HL-60 (cell line): ENCODE measurements around the gene INVS.

Source experiments
- CTCF ChIP-seq: IDR thresholded peaks from one replicate; pipeline ENCODE4 v1.5.1; 2011; ENCODE audit warnings: low read length, control low read depth, inconsistent platforms; ENCODE audit not compliant: insufficient read depth
- REST ChIP-seq: IDR thresholded peaks from 2 replicates; pipeline ENCODE4 v1.6.1; 2012; ENCODE audit warnings: low read depth; ENCODE audit not compliant: insufficient replicate concordance

DNA sequence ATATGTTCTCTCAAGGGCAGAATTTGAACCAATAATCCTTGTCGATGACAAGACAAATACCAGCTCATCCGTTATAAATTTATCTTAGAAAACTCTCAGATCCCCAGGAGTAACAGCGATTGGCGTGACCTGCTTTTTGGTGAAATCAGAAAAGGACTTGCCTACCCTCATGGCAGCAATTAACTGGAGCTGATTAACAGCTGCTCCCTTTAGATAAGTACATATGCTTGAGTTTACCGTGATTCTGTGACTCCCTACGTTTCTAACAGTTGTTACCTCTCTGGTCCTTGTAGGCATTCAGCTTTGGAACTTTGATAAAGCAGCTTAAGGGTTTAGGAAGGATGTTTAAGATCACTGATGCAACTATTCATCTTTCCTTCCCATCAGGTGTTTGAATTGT lies 2.6 kb downstream of the INVS start:
- no peak for TF ChIP-seq CTCF
- TF ChIP-seq REST = no peak
